GM12801 (cell line): ENCODE data around the gene ZNF219.

Source experiments
- TF ChIP-seq, protein P1 (sequence below): IDR thresholded peaks from one replicate; pipeline ENCODE4 v1.5.1; 2011; ENCODE audit warnings: control low read depth; ENCODE audit not compliant: insufficient read length; ENCODE audit errors: extremely low read depth

The ZNF219 gene

DNA sequence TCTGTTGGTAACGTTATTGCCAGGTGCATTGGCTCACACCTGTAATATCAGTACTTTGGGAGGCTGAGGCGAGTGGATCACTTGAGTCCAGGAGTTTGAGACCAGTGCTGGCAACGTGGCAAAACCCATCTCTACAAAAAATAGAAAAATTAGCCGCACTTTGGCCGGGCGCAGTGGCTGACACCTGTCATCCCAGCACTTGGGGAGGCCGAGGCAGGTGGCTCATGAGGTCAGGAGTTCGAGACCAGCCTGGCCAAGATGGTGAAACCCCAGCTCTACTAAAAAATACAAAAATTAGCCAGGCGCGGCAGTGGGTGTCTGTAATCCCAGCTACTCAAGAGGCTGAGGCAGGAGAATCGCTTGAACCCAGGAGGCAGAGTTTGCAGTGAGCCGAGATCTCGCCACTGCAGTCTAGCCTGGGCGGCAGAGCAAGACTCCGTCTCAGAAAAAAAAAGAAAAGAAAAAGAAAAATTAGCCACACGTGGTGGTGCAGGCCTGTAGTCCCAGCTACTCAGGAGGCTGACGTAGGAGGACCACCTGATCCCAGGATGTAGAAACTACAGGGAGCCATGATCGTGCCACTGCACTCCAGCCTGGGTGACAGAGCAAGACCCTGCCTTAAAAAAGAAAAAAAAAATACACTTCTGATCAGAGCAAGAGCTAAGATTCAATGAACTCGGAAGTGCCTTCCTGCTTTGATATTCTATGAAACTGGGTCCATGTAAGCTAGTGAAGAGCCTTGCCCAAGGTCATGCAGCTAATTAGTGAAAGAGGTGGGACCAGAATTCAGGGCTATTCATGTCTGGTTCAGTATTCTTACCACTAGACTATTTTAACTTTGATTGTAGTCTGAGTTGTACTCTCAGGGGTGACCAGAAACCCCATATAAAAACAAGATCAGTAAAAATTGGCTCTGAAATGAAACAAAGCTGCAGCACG is 45.0 kb downstream of the ZNF219 start:
- TF ChIP-seq, protein P1, sequence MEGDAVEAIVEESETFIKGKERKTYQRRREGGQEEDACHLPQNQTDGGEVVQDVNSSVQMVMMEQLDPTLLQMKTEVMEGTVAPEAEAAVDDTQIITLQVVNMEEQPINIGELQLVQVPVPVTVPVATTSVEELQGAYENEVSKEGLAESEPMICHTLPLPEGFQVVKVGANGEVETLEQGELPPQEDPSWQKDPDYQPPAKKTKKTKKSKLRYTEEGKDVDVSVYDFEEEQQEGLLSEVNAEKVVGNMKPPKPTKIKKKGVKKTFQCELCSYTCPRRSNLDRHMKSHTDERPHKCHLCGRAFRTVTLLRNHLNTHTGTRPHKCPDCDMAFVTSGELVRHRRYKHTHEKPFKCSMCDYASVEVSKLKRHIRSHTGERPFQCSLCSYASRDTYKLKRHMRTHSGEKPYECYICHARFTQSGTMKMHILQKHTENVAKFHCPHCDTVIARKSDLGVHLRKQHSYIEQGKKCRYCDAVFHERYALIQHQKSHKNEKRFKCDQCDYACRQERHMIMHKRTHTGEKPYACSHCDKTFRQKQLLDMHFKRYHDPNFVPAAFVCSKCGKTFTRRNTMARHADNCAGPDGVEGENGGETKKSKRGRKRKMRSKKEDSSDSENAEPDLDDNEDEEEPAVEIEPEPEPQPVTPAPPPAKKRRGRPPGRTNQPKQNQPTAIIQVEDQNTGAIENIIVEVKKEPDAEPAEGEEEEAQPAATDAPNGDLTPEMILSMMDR, result no peak

DNA sequence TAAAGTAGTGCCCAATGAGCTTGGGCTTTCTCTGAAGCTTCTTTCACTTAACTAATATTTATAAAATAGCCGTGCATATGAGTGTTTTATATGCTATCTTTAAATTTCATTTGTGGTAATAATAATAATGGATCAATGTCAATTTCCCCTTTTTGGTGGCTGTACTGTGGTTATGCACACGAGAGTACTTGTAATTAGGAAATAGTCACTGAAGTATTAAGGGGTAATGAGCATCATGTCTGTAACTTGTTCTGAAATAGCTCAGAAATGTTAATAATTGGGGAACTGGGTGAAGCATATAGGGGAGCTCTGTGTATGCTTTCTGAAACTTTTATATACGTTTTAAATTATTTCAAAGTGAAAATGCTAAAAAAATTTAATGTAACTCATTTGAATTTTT is 47.9 kb downstream of the ZNF219 start:
- TF ChIP-seq, protein P1, result no peak

- TF ChIP-seq, protein P1, result no peak
These were observed 49.2 kb downstream of the ZNF219 start for GRCh38 chr14:21049271-21049673.

DNA sequence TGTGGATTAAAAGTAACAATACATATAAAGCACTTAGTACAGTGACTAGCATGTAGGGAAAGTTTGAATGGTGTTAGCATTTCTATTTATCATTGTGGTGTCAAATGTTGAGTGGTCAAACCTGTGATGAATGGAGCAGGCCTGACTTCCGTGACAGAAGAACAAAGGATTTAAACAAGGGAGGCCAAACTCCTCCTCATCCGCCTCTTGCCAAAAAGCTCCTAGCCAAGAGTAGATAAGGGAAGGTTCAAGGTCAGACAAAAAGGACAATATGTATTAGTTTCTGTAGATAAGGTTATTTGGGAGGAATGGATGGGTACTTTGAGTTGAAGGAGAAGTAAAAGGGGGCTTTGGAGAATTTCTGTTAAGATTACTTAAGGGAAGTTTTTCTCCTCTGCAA is 49.8 kb downstream of the ZNF219 start:
- TF ChIP-seq, protein P1, result no peak

- TF ChIP-seq, protein P1, result no peak
These were observed 51.1 kb downstream of the ZNF219 start for GRCh38 chr14:21047378-21047781.

DNA sequence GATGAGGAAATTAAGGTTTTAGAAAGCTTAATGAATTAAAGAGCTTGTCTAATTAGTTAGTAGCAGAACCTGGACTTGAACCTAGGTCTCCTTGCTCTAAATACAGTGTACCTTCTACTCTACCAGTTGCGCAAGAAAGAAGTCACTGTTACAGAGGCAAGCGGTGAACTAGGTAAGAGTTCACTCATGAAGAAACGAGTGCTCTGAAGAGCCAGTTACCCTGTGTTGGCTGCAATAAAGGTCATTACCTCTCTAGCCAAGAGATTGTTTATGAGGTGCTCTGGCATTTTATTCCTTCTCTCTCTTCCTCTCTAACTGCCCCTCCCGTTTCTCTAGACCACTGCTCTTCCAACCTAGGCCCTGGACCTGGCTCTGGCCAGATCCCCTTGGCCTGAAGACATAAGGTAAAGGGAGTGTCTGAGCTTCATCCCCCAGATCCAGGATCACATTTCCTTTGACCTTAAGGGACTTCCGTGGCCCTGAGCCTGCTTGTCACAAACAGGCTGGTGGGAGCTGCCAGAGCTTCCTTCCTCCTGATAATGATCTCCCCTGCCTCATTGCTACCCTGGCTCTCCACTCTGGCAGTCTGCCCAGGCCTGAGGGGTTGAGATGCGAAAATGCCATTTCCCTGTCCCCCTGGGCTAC is 54.4 kb downstream of the ZNF219 start:
- TF ChIP-seq, protein P1, result no peak

DNA sequence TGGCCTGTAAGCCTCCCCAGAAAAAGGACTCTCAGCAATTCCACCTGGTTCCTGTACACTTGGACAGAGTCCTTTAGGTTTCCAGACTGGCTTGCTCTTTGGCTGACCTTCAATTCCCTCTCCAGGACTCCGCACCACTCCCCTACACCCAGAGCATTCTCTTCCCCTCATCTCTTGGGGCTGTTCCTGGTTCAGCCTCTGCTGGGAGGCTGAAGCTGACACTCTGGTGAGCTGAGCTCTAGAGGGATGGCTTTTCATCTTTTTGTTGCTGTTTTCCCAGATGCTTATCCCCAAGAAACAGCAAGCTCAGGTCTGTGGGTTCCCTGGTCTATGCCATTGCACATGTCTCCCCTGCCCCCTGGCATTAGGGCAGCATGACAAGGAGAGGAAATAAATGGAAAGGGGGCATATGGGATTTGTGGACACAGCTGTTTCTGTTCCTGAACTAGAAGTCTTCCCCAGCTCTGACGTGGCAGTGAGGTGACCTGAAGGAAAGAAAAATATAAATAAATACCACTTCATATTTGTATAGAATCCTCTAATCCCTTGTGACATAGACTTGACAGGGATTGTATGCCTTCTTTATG is 55.0 kb downstream of the ZNF219 start:
- TF ChIP-seq, protein P1, result no peak
